ENCODE measurements around the gene CRYGN. TPM values are rescaled to one million over a fixed set of nuclear protein-coding genes. Genes with fewer than 3 reads are reported as not detected.

CRYGN gene
- total RNA-seq, 2 experiments from 2014 or later: 0.25 to 0.91 TPM

DNA sequence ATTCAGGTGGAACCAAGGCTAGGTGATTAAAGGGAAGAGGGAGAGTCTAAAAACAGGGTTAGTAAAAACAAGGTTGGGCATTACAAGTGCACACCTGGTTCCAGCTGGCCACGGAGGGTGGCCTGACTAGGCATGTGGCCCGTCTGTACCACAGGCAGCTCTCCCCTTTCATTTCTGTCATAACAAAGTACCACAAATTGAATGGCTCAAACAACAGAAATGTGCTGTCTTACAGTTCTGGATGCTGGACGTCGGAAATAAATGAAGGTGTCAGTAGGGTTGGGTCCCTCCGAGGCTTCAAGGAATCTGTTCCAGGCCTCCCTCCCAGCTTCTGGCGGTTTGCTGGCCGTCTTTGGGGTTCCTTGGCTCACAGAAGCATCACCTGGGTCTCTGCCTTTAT lies 16.7 kb downstream of the CRYGN start:
- peaks cover 1% of the 10 kb centered on the region for H3K36me3 Mint-ChIP-seq
- H3K9me3 Mint-ChIP-seq: peaks cover 13% of the 10 kb centered on the region
- POLR2A ChIA-PET: no interaction called here
- H3K4me1 Mint-ChIP-seq: peaks cover 3% of the 10 kb centered on the region
- H3K4me3 Mint-ChIP-seq: no peak overlapping the region
- peaks cover 15% of the 10 kb centered on the region for H3K27me3 Mint-ChIP-seq
- no peak for ATAC-seq (ENCODE audit: low read depth)
- no peak for DNase-seq
- H3K27ac Mint-ChIP-seq: no peak overlapping the region

DNA sequence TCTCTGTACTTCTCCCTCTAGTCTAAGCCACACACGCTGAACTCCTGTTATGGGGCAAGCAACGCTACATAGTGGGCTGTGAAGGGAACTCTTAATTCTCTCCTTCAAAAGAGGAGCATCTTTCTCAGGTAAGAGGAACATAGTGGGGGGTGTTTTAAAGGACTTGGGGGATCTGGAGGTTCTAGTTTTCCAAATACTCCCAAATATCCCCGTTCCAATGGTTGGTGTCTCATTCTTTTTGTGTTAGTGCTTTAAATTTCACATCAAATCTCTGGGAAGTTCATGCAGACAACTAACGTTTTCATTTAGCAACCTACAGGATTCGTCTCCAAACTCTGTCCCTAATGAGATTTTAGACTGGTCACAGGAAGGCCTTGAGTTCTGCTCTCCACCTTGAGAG lies 17.7 kb downstream of the CRYGN start:
- peaks cover 1% of the 10 kb centered on the region for H3K36me3 Mint-ChIP-seq
- ATAC-seq (ENCODE audit: low read depth): no peak
- POLR2A ChIA-PET: no interaction called here
- H3K4me3 Mint-ChIP-seq: no peak overlapping the region
- peaks cover 15% of the 10 kb centered on the region for H3K9me3 Mint-ChIP-seq
- DNase-seq: no peak
- H3K27me3 Mint-ChIP-seq: peaks cover 17% of the 10 kb centered on the region
- no peak overlapping the region for H3K27ac Mint-ChIP-seq
- H3K4me1 Mint-ChIP-seq: no peaks in the 10 kb centered on the region

DNA sequence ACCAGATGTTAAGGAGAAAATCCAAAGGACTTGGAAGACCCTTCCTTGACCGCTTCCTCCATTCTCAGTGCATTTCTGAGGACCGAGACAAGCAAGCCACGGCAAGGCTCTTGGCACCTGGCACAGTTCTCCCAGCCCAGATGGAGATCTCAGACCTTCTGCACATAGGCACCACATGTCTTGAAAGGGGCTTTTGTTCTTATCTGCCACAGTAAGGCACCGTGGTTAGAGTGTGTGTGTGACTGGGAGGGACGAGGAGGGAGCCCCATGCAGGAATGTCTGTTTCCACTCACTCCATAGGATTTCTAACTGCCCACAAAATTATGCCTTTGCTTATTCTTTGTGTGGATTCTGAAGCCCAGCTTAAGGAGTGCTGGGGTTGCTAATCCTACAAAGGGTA lies 19.8 kb downstream of the CRYGN start:
- POLR2A ChIA-PET: no interaction called here
- ATAC-seq (ENCODE audit: low read depth) (no peak), DNase-seq (no peak)
- H3K36me3 Mint-ChIP-seq: peaks cover 1% of the 10 kb centered on the region
- peaks cover 15% of the 10 kb centered on the region for H3K9me3 Mint-ChIP-seq
- H3K4me3 Mint-ChIP-seq: no peak overlapping the region
- H3K27ac Mint-ChIP-seq: no peak overlapping the region
- H3K27me3 Mint-ChIP-seq: peaks cover 11% of the 10 kb centered on the region
- no peaks in the 10 kb centered on the region for H3K4me1 Mint-ChIP-seq

DNA sequence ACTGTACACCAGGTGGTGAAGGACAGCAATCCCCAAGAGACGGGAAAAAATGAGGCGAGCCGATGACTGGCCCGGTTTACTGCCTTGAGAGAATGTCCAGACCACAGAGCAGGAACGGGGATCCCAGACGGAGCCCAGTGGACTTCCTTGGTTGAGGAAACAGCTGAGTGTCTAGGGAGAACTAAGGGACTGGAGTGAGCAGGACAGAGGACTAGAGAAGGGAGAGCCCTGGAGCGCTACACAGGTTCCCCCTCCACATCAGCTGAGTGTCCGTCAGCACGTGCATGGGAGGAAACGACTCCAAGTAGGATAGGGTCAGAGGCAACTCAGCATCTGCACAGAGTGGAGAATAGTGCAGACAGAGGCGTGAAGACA lies 23.0 kb downstream of the CRYGN start:
- H3K4me3 Mint-ChIP-seq: no peak overlapping the region
- peaks cover under 1% of the 10 kb centered on the region for H3K36me3 Mint-ChIP-seq
- DNase-seq (no peak), ATAC-seq (ENCODE audit: low read depth) (no peak)
- H3K27ac Mint-ChIP-seq: no peak overlapping the region
- POLR2A ChIA-PET: no interaction called here
- H3K9me3 Mint-ChIP-seq: peaks cover 10% of the 10 kb centered on the region
- peaks cover 6% of the 10 kb centered on the region for H3K4me1 Mint-ChIP-seq
- peaks cover 26% of the 10 kb centered on the region for H3K27me3 Mint-ChIP-seq

DNA sequence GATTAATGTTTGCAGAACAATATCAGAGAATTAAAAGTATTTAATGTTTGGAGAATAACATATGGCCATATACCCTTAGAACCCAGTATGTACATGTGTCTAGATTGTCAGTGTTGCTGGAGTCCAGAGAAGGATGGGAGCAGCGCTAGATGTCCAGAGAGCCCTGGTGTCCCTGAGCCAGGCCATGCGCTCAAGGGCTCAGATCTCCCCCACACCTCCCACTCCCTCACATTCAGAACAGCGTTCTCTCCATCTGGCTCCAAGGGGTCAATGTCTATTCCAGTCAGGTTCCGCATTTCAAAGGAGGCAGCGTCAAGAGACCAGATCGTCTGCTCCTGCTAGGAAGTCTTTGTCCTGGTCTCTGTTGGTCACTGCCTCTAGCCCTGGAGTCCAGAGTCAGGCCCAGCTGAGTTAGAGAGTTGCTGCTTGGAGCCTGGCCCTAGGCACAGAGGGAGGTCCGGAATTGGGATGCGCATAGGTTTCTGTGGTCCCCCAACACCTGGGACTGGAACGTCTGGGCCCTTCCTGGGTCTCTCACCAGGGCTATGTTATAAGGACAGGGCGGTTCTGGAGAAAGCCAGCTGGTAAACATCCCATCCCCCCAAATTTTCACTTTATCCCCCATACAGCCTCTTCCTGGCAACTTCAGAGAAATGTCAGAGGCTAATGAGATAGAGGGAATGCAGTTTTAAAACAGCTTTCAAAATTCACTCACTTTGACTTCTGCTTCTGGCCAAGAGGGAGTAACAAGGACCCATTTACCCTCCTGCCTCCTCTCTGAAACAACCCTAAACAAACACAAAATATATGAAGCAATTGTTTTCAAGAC lies 23.6 kb downstream of the CRYGN start:
- H3K36me3 Mint-ChIP-seq: no peaks in the 10 kb centered on the region
- POLR2A ChIA-PET: no interaction called here
- H3K27me3 Mint-ChIP-seq: peaks cover 32% of the 10 kb centered on the region

DNA sequence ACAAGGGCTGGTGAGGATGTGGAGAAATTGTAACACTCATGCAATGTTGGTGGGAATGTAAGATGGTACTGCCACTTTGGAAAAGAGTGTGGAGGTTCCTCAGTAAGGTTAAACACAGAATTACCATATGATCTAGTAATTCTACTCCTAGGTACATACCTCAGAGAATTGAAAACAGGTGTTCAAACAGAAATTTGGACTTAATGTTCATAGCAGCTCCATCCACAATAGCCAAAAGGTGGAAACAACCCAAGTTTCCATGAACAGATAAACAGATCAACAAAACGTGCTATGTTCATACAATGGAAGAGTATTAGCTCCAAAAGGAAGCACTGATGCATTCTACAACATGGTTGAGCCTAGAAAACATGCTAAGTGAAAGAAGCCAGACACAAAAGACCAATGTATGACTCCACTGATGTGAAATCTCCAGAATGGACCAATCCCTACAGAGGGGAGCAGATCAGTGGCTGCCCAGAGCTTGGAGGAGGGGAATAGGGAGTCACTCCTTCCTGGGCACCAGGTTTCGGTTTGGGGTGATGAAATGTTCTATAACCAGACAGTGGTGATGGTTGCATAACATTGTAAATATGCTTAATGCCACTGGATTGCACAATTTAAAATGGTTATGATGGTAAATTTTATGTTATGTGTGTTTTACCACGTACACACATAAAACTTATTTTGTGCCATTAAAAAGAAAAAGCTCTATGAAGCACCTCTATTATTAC lies 24.4 kb downstream of the CRYGN start:
- POLR2A ChIA-PET: no interaction called here
- Mint-ChIP-seq H3K27ac (no peak overlapping the region), H3K9me3 (peaks cover 6% of the 10 kb centered on the region), H3K36me3 (no peaks in the 10 kb centered on the region), H3K4me3 (no peak overlapping the region), H3K27me3 (peaks cover 39% of the 10 kb centered on the region), H3K4me1 (peaks cover 8% of the 10 kb centered on the region)
- ATAC-seq (ENCODE audit: low read depth) (no peak), DNase-seq (no peak)

More for the DNA sequence above, 23.6 kb downstream of the CRYGN start:
- H3K27ac Mint-ChIP-seq: no peak overlapping the region
- peaks cover 6% of the 10 kb centered on the region for H3K4me1 Mint-ChIP-seq
- ATAC-seq (ENCODE audit: low read depth) (no peak), DNase-seq (no peak)
- no peak overlapping the region for H3K4me3 Mint-ChIP-seq
- H3K9me3 Mint-ChIP-seq: peaks cover 8% of the 10 kb centered on the region

DNA sequence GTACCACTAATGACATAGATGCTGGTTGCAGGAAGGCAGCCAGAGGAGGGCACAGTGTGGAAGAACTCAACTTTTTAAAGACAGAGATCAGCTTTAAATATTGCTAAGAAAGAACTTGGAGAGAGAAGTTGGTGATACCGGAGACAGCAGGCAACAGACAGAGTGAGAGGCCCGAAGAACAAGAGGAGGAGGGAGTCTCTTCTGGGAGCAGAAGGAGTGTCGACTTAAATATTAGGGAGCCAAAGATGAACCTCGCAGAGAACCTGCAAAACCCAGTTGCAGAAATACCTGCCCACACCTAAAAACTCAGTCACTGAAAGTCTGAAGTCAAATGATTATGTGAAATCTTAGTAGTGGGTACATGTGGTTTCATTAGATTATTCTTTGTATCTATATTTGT lies 26.7 kb downstream of the CRYGN start:
- no peak for ATAC-seq (ENCODE audit: low read depth)
- Mint-ChIP-seq H3K4me3 (no peak overlapping the region), H3K4me1 (peaks cover 12% of the 10 kb centered on the region), H3K27me3 (peaks cover 43% of the 10 kb centered on the region), H3K9me3 (peaks cover 2% of the 10 kb centered on the region), H3K36me3 (no peaks in the 10 kb centered on the region), H3K27ac (no peak overlapping the region)
- POLR2A ChIA-PET: no interaction called here
- DNase-seq: no peak

DNA sequence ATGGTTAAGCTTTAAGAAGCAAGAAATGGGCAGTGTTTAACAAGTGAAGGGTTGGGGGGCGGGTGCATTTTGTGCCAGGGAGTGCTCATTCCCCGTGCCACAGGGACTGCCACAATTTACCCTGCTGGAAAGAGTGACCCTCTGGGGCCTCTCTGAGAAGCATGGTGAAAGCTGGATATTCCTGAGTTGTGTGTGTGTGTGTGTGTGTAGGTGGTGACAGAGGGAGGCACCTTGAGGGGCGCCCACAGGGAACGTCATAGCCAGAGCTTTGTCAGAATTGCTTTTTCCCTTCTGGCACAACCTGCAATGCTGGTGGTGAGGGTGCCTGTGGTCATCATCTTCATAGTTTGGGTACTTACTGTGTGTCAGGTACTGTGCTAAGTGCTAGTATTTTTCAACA lies 27.6 kb downstream of the CRYGN start:
- DNase-seq (no peak), ATAC-seq (ENCODE audit: low read depth) (no peak)
- no peak overlapping the region for H3K27ac Mint-ChIP-seq
- H3K4me1 Mint-ChIP-seq: peaks cover 12% of the 10 kb centered on the region
- H3K4me3 Mint-ChIP-seq: no peak overlapping the region
- H3K36me3 Mint-ChIP-seq: no peaks in the 10 kb centered on the region
- no peaks in the 10 kb centered on the region for H3K9me3 Mint-ChIP-seq
- H3K27me3 Mint-ChIP-seq: peaks cover 45% of the 10 kb centered on the region
- POLR2A ChIA-PET: interaction anchor here (0.6 to 0.7 kb wide), 2 partner anchors 108 to 304 kb away, joined by 3 to 5 read pairs; no protein-coding TSS in a partner anchor

DNA sequence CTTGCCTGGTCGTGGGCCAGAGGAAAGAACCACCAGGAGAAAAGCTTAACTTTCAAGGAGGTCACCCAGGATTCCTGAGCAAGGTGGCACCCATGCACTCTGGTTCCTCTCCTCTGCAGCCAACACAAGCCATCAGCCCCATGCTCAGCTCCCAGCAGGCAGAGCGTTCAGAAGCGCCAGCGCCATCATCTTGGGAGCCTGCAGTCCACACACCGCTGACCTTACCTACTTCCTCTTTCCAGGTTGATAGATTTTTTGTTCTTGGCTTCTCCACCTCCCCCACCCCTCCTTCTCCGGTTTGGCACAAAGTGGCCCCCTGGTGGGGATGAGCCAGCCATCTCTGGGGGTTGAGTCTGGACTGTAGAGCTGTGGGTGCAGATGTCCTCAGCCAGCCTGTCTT lies 28.4 kb downstream of the CRYGN start:
- Mint-ChIP-seq H3K4me3 (no peak overlapping the region), H3K27ac (no peak overlapping the region), H3K4me1 (peaks cover 12% of the 10 kb centered on the region), H3K9me3 (no peaks in the 10 kb centered on the region), H3K36me3 (no peaks in the 10 kb centered on the region), H3K27me3 (peaks cover 47% of the 10 kb centered on the region)
- no peak for ATAC-seq (ENCODE audit: low read depth)
- DNase-seq: no peak
- POLR2A ChIA-PET: interaction anchor here (0.6 to 1.3 kb wide), 3 partner anchors 22 to 303 kb away, joined by 3 to 5 read pairs (median 3); no protein-coding TSS in a partner anchor

DNA sequence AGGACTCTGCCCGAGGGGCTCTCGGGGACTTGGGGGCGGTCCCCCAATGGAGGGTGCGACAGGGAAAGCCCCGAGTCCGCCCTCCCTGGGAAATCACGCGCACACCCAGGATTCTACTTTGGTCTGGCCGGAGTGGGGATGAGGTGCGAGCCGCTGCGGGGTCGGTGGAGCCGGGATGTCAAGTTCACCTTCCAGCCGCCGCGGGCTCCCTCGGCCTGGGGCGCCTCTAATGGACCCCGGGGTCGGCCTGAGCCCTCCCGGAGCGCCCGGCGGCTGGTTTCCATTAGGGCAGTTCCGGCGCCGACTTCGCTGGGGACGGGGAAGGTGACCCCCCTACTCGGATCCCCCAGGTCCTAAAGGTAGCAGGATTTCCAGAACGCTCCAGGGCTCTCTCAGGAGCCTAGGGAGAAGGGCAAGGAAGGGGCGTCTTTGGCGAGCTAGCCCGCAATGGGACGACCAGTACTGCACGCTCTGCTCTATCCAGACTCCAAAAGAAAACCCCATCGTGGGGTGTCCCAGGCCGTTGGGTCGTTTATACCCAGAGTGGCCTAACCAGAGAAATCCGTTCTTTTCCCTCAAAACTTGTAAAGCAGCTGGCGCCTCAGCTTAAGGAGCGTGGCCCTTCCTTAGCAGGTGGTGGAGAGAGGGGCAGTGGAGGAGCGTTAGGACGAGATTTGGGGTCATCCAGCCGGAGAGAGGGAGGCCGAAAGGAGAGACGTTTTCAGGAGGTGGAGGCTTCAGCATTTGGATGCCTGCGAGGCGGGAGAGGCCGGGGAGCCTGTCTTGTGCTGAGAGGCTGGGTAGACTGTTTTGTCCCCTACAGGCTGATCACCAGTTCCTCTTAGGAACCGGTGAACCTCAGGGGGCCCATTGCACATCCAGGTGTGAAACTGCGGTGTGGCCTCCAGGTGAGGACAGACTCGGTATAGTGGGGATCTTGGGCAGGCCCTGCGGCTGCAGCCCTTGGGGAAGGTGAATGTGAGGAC lies 29.2 kb downstream of the CRYGN start:
- Mint-ChIP-seq H3K27me3 (peaks cover 47% of the 10 kb centered on the region), H3K4me1 (peaks cover 12% of the 10 kb centered on the region), H3K9me3 (no peaks in the 10 kb centered on the region), H3K27ac (no peak overlapping the region), H3K4me3 (peak overlapping the region; percentile 35), H3K36me3 (no peaks in the 10 kb centered on the region)
- POLR2A ChIA-PET: interaction anchor here (0.7 to 1.3 kb wide), 2 partner anchors 23 to 30 kb away, joined by 3 to 7 read pairs; no protein-coding TSS in a partner anchor
- DNase-seq (peak; percentile 30), ATAC-seq (ENCODE audit: low read depth) (no peak)

DNA sequence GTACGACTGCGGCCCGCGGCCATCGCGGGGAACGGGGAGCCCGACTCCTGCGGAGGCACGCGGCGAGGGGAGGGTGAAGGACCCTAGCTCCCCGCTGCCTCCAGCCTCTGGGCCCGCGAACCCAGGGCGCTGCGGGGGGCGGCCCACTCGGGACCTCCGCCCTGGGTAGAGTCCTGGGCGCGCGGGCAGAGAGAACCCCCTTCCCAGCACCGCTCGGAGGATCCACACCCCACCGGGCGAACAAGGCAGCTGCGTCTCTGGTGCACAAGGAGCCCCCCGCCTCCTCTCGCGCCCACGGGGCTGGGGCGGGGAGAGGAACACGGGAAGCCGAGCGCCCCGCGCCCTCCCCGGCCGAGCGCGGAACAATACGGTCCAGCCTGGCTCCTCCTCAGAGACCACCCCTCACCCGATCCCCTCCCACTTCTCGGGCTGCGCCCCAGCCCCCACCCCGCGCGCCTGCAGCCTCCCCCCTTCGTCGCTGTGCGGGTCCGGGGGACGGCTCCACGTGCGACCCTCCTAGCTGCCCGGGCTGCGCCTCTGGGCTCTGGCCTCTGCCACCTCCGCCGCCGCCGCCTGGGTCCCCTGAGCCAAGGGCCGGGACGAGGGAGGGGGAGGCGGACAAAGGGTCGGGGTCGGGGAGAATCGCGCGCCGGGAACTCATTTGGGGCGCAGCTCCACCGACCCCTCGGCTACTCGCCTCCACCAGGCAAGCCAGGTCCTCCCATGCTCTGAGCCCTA lies 30.1 kb downstream of the CRYGN start, which contains the start of gene WDR86:
Gene WDR86, minus strand, starts transcription at position 372 of the 738 bp plus-strand sequence. CDS start 449 bp downstream, outside the sequence.
- H3K27me3 Mint-ChIP-seq: peaks cover 47% of the 10 kb centered on the region
- H3K9me3 Mint-ChIP-seq: no peaks in the 10 kb centered on the region
- H3K4me3 Mint-ChIP-seq: peak within 1 kb of the TSS; percentile 40
- ATAC-seq (ENCODE audit: low read depth) (peak; percentile 5), DNase-seq (peak; percentile 42)
- POLR2A ChIA-PET: interaction anchor here (0.7 kb wide), 2 partner anchors 29 to 58 kb away, joined by 3 to 7 read pairs; no protein-coding TSS in a partner anchor
- no peak within 1 kb of the TSS for H3K27ac Mint-ChIP-seq
- H3K4me1 Mint-ChIP-seq: peaks cover 12% of the 10 kb centered on the region
- H3K36me3 Mint-ChIP-seq: no peaks in the 10 kb centered on the region

All from activated naive CD8-positive, alpha-beta T cell treated with anti-CD3 and anti-CD28 coated beads, Interleukin-2, amount 10 ng/mL, durations not matched to agents 7 days and 5 days (primary cell).